ENCODE results near the gene KCNH3. TPM values are rescaled to one million over a fixed set of nuclear protein-coding genes. Genes with fewer than 3 reads are reported as not detected.

Gene KCNH3
- polyA plus RNA-seq, 1 donor from 2014 or later, result 0.63 TPM

DNA sequence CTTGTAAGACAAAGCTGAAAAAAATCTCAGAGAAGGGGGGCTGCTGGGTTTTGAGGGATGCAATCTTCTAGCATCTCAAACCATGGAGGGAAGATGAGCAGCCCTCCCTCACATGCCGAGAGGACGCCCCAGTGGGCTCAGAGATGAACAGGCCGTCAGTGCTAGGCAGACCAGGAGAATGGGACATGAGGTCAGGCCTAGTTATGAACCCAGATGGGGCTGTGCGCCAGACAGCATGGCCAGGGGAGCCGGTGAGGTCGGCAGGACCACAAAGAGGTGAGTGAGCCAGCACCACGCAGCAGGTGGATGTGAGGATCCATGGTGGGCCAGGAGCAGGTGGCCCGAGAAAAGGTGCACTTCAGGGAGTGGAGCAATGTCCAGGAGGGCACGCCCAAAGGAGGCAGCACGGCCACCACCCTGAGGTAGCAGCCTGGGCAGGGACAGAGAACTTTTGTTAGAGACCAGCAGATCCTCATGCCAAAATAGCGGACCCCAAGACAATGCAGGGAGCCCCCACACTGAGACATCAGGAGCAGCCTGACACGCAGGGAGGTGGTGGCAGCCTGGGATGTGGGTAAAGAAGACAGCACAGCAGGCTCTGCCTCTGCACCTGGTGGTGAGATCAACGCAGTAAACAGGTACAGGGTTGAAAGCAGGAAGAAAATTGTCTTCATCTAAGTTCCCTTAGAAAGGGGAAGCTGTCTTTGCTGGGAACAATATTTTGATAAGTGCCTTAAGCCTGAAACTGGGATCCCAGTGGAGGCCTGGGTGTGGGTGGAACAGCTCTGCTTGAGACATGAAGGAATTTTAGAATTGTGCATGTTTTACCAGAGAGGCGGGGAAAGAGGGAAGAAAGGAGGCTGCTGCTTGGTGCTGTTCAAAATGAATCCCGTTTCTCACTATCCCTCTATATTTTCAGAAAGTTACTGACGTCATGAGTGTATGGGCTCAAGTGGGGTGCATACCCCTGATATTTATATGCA, 46.9 kb downstream of the KCNH3 start:
- H3K4me2 ChIP-seq (ENCODE audit: low read length), result no peak overlapping the region
- H3K27me3 ChIP-seq (ENCODE audit: insufficient read depth, low read depth, low read length), result no peaks in the 10 kb centered on the region
- no peak overlapping the region for H3K4me3 ChIP-seq (ENCODE audit: low read length)
- no peaks in the 10 kb centered on the region for H4K20me1 ChIP-seq (ENCODE audit: insufficient read depth)
- no peak overlapping the region for H2AFZ ChIP-seq (ENCODE audit: low read depth, low read length)
- H3F3A ChIP-seq (ENCODE audit: insufficient read depth, low read length, poor library complexity, severe bottlenecking), result no peaks in the 10 kb centered on the region
- H3K9me3 ChIP-seq (ENCODE audit: low read length), result no peaks in the 10 kb centered on the region
- H3K27ac ChIP-seq (ENCODE audit: low read length), result no peak overlapping the region
- no peaks in the 10 kb centered on the region for H3K36me3 ChIP-seq (ENCODE audit: insufficient read depth, low read length)
- no peak for TF ChIP-seq POLR2AphosphoS5 (IDR thresholded peaks at IDR 0.05)
- TF ChIP-seq, protein P1, sequence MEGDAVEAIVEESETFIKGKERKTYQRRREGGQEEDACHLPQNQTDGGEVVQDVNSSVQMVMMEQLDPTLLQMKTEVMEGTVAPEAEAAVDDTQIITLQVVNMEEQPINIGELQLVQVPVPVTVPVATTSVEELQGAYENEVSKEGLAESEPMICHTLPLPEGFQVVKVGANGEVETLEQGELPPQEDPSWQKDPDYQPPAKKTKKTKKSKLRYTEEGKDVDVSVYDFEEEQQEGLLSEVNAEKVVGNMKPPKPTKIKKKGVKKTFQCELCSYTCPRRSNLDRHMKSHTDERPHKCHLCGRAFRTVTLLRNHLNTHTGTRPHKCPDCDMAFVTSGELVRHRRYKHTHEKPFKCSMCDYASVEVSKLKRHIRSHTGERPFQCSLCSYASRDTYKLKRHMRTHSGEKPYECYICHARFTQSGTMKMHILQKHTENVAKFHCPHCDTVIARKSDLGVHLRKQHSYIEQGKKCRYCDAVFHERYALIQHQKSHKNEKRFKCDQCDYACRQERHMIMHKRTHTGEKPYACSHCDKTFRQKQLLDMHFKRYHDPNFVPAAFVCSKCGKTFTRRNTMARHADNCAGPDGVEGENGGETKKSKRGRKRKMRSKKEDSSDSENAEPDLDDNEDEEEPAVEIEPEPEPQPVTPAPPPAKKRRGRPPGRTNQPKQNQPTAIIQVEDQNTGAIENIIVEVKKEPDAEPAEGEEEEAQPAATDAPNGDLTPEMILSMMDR (IDR thresholded peaks at IDR 0.05; ENCODE audit: poor library complexity, severe bottlenecking), result no peak
- no peak for TF ChIP-seq RAD21 (conservative IDR thresholded peaks at IDR 0.05)
- TF ChIP-seq TAF1 (IDR thresholded peaks at IDR 0.05; ENCODE audit: low read depth), result no peak
- no peak for TF ChIP-seq SMC3 (conservative IDR thresholded peaks at IDR 0.05; ENCODE audit: poor library complexity)
- TF ChIP-seq, protein P2, sequence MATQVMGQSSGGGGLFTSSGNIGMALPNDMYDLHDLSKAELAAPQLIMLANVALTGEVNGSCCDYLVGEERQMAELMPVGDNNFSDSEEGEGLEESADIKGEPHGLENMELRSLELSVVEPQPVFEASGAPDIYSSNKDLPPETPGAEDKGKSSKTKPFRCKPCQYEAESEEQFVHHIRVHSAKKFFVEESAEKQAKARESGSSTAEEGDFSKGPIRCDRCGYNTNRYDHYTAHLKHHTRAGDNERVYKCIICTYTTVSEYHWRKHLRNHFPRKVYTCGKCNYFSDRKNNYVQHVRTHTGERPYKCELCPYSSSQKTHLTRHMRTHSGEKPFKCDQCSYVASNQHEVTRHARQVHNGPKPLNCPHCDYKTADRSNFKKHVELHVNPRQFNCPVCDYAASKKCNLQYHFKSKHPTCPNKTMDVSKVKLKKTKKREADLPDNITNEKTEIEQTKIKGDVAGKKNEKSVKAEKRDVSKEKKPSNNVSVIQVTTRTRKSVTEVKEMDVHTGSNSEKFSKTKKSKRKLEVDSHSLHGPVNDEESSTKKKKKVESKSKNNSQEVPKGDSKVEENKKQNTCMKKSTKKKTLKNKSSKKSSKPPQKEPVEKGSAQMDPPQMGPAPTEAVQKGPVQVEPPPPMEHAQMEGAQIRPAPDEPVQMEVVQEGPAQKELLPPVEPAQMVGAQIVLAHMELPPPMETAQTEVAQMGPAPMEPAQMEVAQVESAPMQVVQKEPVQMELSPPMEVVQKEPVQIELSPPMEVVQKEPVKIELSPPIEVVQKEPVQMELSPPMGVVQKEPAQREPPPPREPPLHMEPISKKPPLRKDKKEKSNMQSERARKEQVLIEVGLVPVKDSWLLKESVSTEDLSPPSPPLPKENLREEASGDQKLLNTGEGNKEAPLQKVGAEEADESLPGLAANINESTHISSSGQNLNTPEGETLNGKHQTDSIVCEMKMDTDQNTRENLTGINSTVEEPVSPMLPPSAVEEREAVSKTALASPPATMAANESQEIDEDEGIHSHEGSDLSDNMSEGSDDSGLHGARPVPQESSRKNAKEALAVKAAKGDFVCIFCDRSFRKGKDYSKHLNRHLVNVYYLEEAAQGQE (IDR thresholded peaks at IDR 0.05; ENCODE audit: borderline replicate concordance), result no peak
- TF ChIP-seq MXI1 (conservative IDR thresholded peaks at IDR 0.05; ENCODE audit: poor library complexity, severe bottlenecking), result no peak
- no peaks in the 10 kb centered on the region for H3K79me2 ChIP-seq (replicated peaks; ENCODE audit: insufficient read depth, low read length)
- no peaks in the 10 kb centered on the region for H3K9me2 ChIP-seq (ENCODE audit: insufficient read depth, low read length)
- no peak overlapping the region for H3K9ac ChIP-seq (ENCODE audit: low read length)

GRCh38 chr12:49587174-49587908, 48.5 kb downstream of the KCNH3 start:
- H3K9ac ChIP-seq (ENCODE audit: low read length), result no peak overlapping the region
- H3K9me2 ChIP-seq (ENCODE audit: insufficient read depth, low read length), result no peaks in the 10 kb centered on the region
- no peaks in the 10 kb centered on the region for H3K36me3 ChIP-seq (ENCODE audit: insufficient read depth, low read length)
- H3K27me3 ChIP-seq (ENCODE audit: insufficient read depth, low read depth, low read length), result no peaks in the 10 kb centered on the region
- no peaks in the 10 kb centered on the region for H3K9me3 ChIP-seq (ENCODE audit: low read length)
- H4K20me1 ChIP-seq (ENCODE audit: insufficient read depth), result no peaks in the 10 kb centered on the region
- H3K4me3 ChIP-seq (ENCODE audit: low read length), result no peak overlapping the region
- H3F3A ChIP-seq (ENCODE audit: insufficient read depth, low read length, poor library complexity, severe bottlenecking), result no peaks in the 10 kb centered on the region
- H2AFZ ChIP-seq (ENCODE audit: low read depth, low read length), result no peak overlapping the region
- H3K4me2 ChIP-seq (ENCODE audit: low read length), result no peak overlapping the region
- TF ChIP-seq MXI1 (conservative IDR thresholded peaks at IDR 0.05; ENCODE audit: poor library complexity, severe bottlenecking), result no peak
- no peak for TF ChIP-seq SMC3 (conservative IDR thresholded peaks at IDR 0.05; ENCODE audit: poor library complexity)
- no peak for TF ChIP-seq TAF1 (IDR thresholded peaks at IDR 0.05; ENCODE audit: low read depth)
- no peak for TF ChIP-seq POLR2AphosphoS5 (IDR thresholded peaks at IDR 0.05)
- TF ChIP-seq, protein P1 (IDR thresholded peaks at IDR 0.05; ENCODE audit: poor library complexity, severe bottlenecking), result no peak
- no peak for TF ChIP-seq RAD21 (conservative IDR thresholded peaks at IDR 0.05)
- no peak for TF ChIP-seq EP300 (conservative IDR thresholded peaks at IDR 0.05; ENCODE audit: poor library complexity, severe bottlenecking)
- TF ChIP-seq, protein P2 (IDR thresholded peaks at IDR 0.05; ENCODE audit: borderline replicate concordance), result no peak
- TF ChIP-seq EZH2 (IDR thresholded peaks at IDR 0.05; ENCODE audit: borderline replicate concordance, insufficient read depth, low read length, poor library complexity, severe bottlenecking), result no peak
- H3K27ac ChIP-seq (ENCODE audit: low read length), result no peak overlapping the region
- H3K79me2 ChIP-seq (replicated peaks; ENCODE audit: insufficient read depth, low read length), result no peaks in the 10 kb centered on the region
